HepG2 (cell line): ENCODE measurements around the gene HYAL2. TPM values are rescaled to one million over a fixed set of nuclear protein-coding genes. Genes with fewer than 3 reads are reported as not detected.
A peak's percentile ranks its signal among the peaks of the same experiment; 100 is the strongest.

ENCODE experiments used
- BCL6 ChIP-seq: IDR thresholded peaks from 2 replicates; pipeline ENCODE4 v1.6.1; 2016; ENCODE audit warnings: missing genetic modification reagents, missing compliant biosample characterization
- CHCHD3 ChIP-seq: sonication (generic); formaldehyde crosslinking; IDR thresholded peaks from 2 replicates; pipeline ENCODE4 v1.8.0; 2022; ENCODE audit warnings: mild to moderate bottlenecking, missing genetic modification reagents, moderate library complexity
- HMG20A ChIP-seq: IDR thresholded peaks from 2 replicates; pipeline ENCODE4 v1.6.1; 2016; ENCODE audit warnings: borderline replicate concordance
- HOXA5 ChIP-seq: sonication (generic); formaldehyde crosslinking; IDR thresholded peaks from 2 replicates; pipeline ENCODE4 v1.4.0; 2020; ENCODE audit warnings: missing genetic modification reagents
- IKZF1 ChIP-seq: fragments of 450-650 bp; IDR thresholded peaks from 2 replicates; pipeline ENCODE4 v1.7.1; 2016
- JUND ChIP-seq: sonication (generic); formaldehyde crosslinking; IDR thresholded peaks from 2 replicates; pipeline ENCODE4 v1.8.0; 2022; ENCODE audit warnings: mild to moderate bottlenecking, missing genetic modification reagents
- PHF20 ChIP-seq: sonication (generic); formaldehyde crosslinking; IDR thresholded peaks from 2 replicates; pipeline ENCODE4 v1.5.0; 2020; ENCODE audit warnings: mild to moderate bottlenecking, missing genetic modification reagents
- RARA ChIP-seq: IDR thresholded peaks from 2 replicates; pipeline ENCODE4 v1.6.1; 2016; ENCODE audit warnings: missing genetic modification reagents, missing compliant biosample characterization
- SETDB1 ChIP-seq: sonication (generic); formaldehyde crosslinking; IDR thresholded peaks from 2 replicates; pipeline ENCODE4 v1.5.1; 2020; ENCODE audit warnings: missing genetic modification reagents, mild to moderate bottlenecking, borderline replicate concordance
- SOX5 ChIP-seq: IDR thresholded peaks from 2 replicates; pipeline ENCODE4 v1.6.1; 2016; ENCODE audit warnings: borderline replicate concordance
- SOX6 ChIP-seq, 2 experiments: fragments of 450-650 bp in 1 of 2; sonication (generic) in 1 of 2; formaldehyde crosslinking in 1 of 2; IDR thresholded peaks; 2 replicates each; pipeline versions ENCODE4 v1.4.0 to v1.6.1; 2017 to 2020; ENCODE audit warnings: antibody characterized with exemption in 1 of 2, mild to moderate bottlenecking in 1 of 2, missing genetic modification reagents in 1 of 2
- SP140L ChIP-seq: sonication (generic); formaldehyde crosslinking; IDR thresholded peaks from 2 replicates; pipeline ENCODE4 v1.4.0; 2020; ENCODE audit warnings: missing genetic modification reagents, borderline replicate concordance
- TOE1 ChIP-seq: sonication (generic); formaldehyde crosslinking; IDR thresholded peaks from 2 replicates; pipeline ENCODE4 v1.4.0; 2020; ENCODE audit warnings: mild to moderate bottlenecking, missing genetic modification reagents
- ZNF101 ChIP-seq: sonication (generic); formaldehyde crosslinking; IDR thresholded peaks from 2 replicates; pipeline ENCODE4 v1.4.0; 2020; ENCODE audit warnings: mild to moderate bottlenecking, low read depth, missing genetic modification reagents, borderline replicate concordance
- ZNF17 ChIP-seq: sonication (generic); formaldehyde crosslinking; IDR thresholded peaks from 2 replicates; pipeline ENCODE4 v1.5.0; 2020; ENCODE audit warnings: mild to moderate bottlenecking, missing genetic modification reagents
- ZNF460 ChIP-seq: sonication (generic); formaldehyde crosslinking; IDR thresholded peaks from 2 replicates; pipeline ENCODE4 v1.5.1; 2020; ENCODE audit warnings: missing genetic modification reagents, mild to moderate bottlenecking, borderline replicate concordance
- ZNF543 ChIP-seq: sonication (generic); formaldehyde crosslinking; IDR thresholded peaks from 2 replicates; pipeline ENCODE4 v1.4.0; 2020; ENCODE audit warnings: mild to moderate bottlenecking, missing genetic modification reagents
- ZNF549 ChIP-seq: sonication (generic); formaldehyde crosslinking; IDR thresholded peaks from 2 replicates; pipeline ENCODE4 v1.5.0; 2020; ENCODE audit warnings: missing genetic modification reagents
- ZNF550 ChIP-seq: sonication (generic); formaldehyde crosslinking; IDR thresholded peaks from 2 replicates; pipeline ENCODE4 v1.4.0; 2020; ENCODE audit warnings: mild to moderate bottlenecking, missing genetic modification reagents, borderline replicate concordance
- ZNF746 ChIP-seq: sonication (generic); formaldehyde crosslinking; IDR thresholded peaks from 2 replicates; pipeline ENCODE4 v1.8.0; 2022; ENCODE audit warnings: mild to moderate bottlenecking, missing genetic modification reagents
- ZNF839 ChIP-seq: sonication (generic); formaldehyde crosslinking; IDR thresholded peaks from 2 replicates; pipeline ENCODE4 v1.4.0; 2020; ENCODE audit warnings: missing genetic modification reagents, mild to moderate bottlenecking, borderline replicate concordance
- ZNF879 ChIP-seq: sonication (generic); formaldehyde crosslinking; IDR thresholded peaks from 2 replicates; pipeline ENCODE4 v1.8.1; 2023; ENCODE audit warnings: missing genetic modification reagents
- ZSCAN25 ChIP-seq: sonication (generic); formaldehyde crosslinking; IDR thresholded peaks from 2 replicates; pipeline ENCODE4 v1.8.0; 2022; ENCODE audit warnings: mild to moderate bottlenecking, missing genetic modification reagents
- polyA plus RNA-seq, 8 experiments: library from polyadenylated mRNA; depleted of rRNA in 3 of 8; stranded (reverse) in 7 of 8; unstranded in 1 of 8; fragments of >200 nt; fragmentation: Illumina TruSeq in 4 of 8; extraction: Trizol in 4 of 8; gene quantifications; 2 replicates each; pipeline versions ENCODE4 v1.2.1 to v1.2.3, GENCODE V29; 2011 to 2016; ENCODE audit warnings: low read depth in 4 of 8, missing spikeins in 1 of 8, mixed read lengths in 1 of 8; ENCODE audit not compliant: insufficient read depth in 1 of 8
- total RNA-seq, 5 experiments: library from RNA; depleted of rRNA; stranded (reverse); fragments of >200 nt; fragmentation: Illumina TruSeq; extraction: Trizol; gene quantifications; 2 replicates each; pipeline ENCODE4 v1.2.3, GENCODE V29; 2016; ENCODE audit warnings: low read depth in 1 of 5
- TF ChIP-seq, protein P1 (sequence below): sonication (generic); formaldehyde crosslinking; IDR thresholded peaks from 2 replicates; pipeline ENCODE4 v1.4.0; 2020; ENCODE audit warnings: missing genetic modification reagents, borderline replicate concordance
- TF ChIP-seq, protein P2 (sequence below): sonication (generic); formaldehyde crosslinking; IDR thresholded peaks from 2 replicates; pipeline ENCODE4 v1.9.0; 2021; ENCODE audit warnings: missing genetic modification reagents, borderline replicate concordance

Gene HYAL2
- total and polyA plus RNA-seq, 2 of the 13 experiments (the other 11 are each of a cell fraction or from before 2014, with no cell fraction given), result 76.2 to 102 TPM

- TF ChIP-seq SOX5, result no peak
- TF ChIP-seq IKZF1, result no peak
- no peak for TF ChIP-seq HMG20A (CRISPR knock-in tag)
- TF ChIP-seq ZSCAN25 (CRISPR knock-in tag), result peak; percentile 58; the same call in 1 of the 2 replicates
- TF ChIP-seq, protein P1, sequence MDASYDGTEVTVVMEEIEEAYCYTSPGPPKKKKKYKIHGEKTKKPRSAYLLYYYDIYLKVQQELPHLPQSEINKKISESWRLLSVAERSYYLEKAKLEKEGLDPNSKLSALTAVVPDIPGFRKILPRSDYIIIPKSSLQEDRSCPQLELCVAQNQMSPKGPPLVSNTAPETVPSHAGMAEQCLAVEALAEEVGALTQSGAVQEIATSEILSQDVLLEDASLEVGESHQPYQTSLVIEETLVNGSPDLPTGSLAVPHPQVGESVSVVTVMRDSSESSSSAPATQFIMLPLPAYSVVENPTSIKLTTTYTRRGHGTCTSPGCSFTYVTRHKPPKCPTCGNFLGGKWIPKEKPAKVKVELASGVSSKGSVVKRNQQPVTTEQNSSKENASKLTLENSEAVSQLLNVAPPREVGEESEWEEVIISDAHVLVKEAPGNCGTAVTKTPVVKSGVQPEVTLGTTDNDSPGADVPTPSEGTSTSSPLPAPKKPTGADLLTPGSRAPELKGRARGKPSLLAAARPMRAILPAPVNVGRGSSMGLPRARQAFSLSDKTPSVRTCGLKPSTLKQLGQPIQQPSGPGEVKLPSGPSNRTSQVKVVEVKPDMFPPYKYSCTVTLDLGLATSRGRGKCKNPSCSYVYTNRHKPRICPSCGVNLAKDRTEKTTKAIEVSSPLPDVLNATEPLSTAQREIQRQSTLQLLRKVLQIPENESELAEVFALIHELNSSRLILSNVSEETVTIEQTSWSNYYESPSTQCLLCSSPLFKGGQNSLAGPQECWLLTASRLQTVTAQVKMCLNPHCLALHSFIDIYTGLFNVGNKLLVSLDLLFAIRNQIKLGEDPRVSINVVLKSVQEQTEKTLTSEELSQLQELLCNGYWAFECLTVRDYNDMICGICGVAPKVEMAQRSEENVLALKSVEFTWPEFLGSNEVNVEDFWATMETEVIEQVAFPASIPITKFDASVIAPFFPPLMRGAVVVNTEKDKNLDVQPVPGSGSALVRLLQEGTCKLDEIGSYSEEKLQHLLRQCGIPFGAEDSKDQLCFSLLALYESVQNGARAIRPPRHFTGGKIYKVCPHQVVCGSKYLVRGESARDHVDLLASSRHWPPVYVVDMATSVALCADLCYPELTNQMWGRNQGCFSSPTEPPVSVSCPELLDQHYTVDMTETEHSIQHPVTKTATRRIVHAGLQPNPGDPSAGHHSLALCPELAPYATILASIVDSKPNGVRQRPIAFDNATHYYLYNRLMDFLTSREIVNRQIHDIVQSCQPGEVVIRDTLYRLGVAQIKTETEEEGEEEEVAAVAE (CRISPR knock-in tag), result no peak
- no peak for TF ChIP-seq ZNF17
- TF ChIP-seq ZNF101, result no peak
- TF ChIP-seq HOXA5 (CRISPR knock-in tag), result 0 out of 2 replicates have a peak, but pooled peaks have one; percentile 7
- TF ChIP-seq ZNF550 (CRISPR knock-in tag), result no peak
- no peak for TF ChIP-seq CHCHD3 (CRISPR knock-in tag)
- TF ChIP-seq ZNF879 (CRISPR knock-in tag), result no peak
- no peak for TF ChIP-seq TOE1
- TF ChIP-seq ZNF543 (CRISPR knock-in tag), result no peak
- no peak for TF ChIP-seq SP140L
- TF ChIP-seq ZNF549 (CRISPR knock-in tag), result no peak
- no peak for TF ChIP-seq ZNF839 (CRISPR knock-in tag)
- TF ChIP-seq ZNF460 (CRISPR knock-in tag), result no peak
- no peak for TF ChIP-seq PHF20 (CRISPR knock-in tag)
- 0 out of 2 replicates have a peak, but pooled peaks have one; percentile 11 for TF ChIP-seq ZNF746
- TF ChIP-seq, protein P2, sequence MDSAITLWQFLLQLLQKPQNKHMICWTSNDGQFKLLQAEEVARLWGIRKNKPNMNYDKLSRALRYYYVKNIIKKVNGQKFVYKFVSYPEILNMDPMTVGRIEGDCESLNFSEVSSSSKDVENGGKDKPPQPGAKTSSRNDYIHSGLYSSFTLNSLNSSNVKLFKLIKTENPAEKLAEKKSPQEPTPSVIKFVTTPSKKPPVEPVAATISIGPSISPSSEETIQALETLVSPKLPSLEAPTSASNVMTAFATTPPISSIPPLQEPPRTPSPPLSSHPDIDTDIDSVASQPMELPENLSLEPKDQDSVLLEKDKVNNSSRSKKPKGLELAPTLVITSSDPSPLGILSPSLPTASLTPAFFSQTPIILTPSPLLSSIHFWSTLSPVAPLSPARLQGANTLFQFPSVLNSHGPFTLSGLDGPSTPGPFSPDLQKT (CRISPR knock-in tag), result no peak
- no peak for TF ChIP-seq SETDB1 (CRISPR knock-in tag)
- TF ChIP-seq SOX6 (IDR thresholded peaks at IDR 0.05), result no peak
- no peak for TF ChIP-seq SOX6 (CRISPR knock-in tag; IDR thresholded peaks at IDR 0.05)
- peak; percentile 11; the same call in 1 of the 2 replicates for TF ChIP-seq BCL6 (CRISPR knock-in tag)
- TF ChIP-seq RARA, result no peak
- no peak for TF ChIP-seq JUND
Observed at GRCh38 chr3:50320853-50321335, 1.7 kb downstream of the HYAL2 start (continued).
